Fibroblast of lung (primary cell): ENCODE results near the gene LRIF1.

ENCODE experiments used
- EZH2 ChIP-seq: IDR thresholded peaks from 2 replicates; pipeline ENCODE4 v1.5.1; 2012; ENCODE audit warnings: low read length, control low read depth, mild to moderate bottlenecking; ENCODE audit errors: missing control alignments
- TF ChIP-seq, protein P1 (sequence below), 2 donors: IDR thresholded peaks in 1 of 2; conservative IDR thresholded peaks in 1 of 2; 1 replicate in 1 of 2; 2 replicates in 1 of 2; pipeline ENCODE4 v1.5.1; 2011 to 2012; ENCODE audit warnings: low read length in 2 of 2, control low read depth in 1 of 2, inconsistent platforms in 1 of 2, low read depth in 1 of 2, mild to moderate bottlenecking in 1 of 2

DNA sequence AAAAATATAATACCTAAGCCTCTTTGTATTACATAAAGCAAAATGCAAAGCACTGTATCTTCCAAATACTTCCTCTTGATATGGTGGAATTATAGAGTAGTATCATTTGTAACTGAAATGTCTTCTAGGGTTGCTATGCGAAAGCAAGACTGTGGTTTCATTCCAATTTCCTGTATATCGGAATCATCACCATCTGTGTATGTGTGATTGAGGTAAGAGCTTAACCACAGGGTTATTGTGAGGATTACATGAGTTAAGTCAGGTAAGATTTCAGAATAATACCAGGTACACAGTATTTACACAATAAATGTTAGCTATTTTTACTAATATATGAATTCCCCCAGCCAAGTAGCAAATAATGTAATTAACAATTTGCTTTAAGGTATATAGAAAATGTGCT, 66.0 kb downstream of the LRIF1 start:
- TF ChIP-seq, protein P1, sequence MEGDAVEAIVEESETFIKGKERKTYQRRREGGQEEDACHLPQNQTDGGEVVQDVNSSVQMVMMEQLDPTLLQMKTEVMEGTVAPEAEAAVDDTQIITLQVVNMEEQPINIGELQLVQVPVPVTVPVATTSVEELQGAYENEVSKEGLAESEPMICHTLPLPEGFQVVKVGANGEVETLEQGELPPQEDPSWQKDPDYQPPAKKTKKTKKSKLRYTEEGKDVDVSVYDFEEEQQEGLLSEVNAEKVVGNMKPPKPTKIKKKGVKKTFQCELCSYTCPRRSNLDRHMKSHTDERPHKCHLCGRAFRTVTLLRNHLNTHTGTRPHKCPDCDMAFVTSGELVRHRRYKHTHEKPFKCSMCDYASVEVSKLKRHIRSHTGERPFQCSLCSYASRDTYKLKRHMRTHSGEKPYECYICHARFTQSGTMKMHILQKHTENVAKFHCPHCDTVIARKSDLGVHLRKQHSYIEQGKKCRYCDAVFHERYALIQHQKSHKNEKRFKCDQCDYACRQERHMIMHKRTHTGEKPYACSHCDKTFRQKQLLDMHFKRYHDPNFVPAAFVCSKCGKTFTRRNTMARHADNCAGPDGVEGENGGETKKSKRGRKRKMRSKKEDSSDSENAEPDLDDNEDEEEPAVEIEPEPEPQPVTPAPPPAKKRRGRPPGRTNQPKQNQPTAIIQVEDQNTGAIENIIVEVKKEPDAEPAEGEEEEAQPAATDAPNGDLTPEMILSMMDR (conservative IDR thresholded peaks at IDR 0.05 in 1 of 2, IDR thresholded peaks at IDR 0.05 in 1 of 2; ENCODE audit: low read depth in 1 of 2, low read length in 2 of 2): no peak
- no peak for TF ChIP-seq EZH2
